ENCODE measurements around the gene TBC1D17. TPM values are rescaled to one million over a fixed set of nuclear protein-coding genes. Genes with fewer than 3 reads are reported as not detected.

Gene TBC1D17
- total RNA-seq, 1 donor from 2014 or later = 29.1 TPM

- DNase-seq (ENCODE audit: low read depth) (no peak), FAIRE-seq (no peak)
- peaks cover 39% of the 10 kb centered on the region for H3K79me2 ChIP-seq (ENCODE audit: insufficient read depth, low read length)
- Mint-ChIP-seq H3K4me3 (ENCODE audit: unreplicated experiment) (peak overlapping the region; percentile 83), H3K36me3 (ENCODE audit: low read depth, unreplicated experiment) (peaks cover 17% of the 10 kb centered on the region), H3K4me1 (ENCODE audit: low read depth, unreplicated experiment) (peaks cover 24% of the 10 kb centered on the region), H3K27ac (ENCODE audit: unreplicated experiment) (peak overlapping the region; percentile 29), H3K9me3 (ENCODE audit: unreplicated experiment) (peaks cover 13% of the 10 kb centered on the region), H3K27me3 (ENCODE audit: low read depth, unreplicated experiment) (no peaks in the 10 kb centered on the region)
- peak overlapping the region; percentile 93 for H3K4me2 ChIP-seq (ENCODE audit: low read length)
- peak overlapping the region; percentile 75 for H3K4me3 ChIP-seq (ENCODE audit: insufficient read depth, low read depth, low read length)
- peaks cover 28% of the 10 kb centered on the region for H3K4me1 ChIP-seq (ENCODE audit: insufficient read depth, low read length)
- no peak overlapping the region for H3K27ac ChIP-seq (ENCODE audit: low read depth, low read length)
- no peaks in the 10 kb centered on the region for H3K9me3 ChIP-seq (ENCODE audit: insufficient read depth, low read depth, low read length)
- no peak for TF ChIP-seq CTCF (IDR thresholded peaks at IDR 0.05; ENCODE audit: insufficient read depth, low read depth, low read length)
- no peak for TF ChIP-seq EZH2 (IDR thresholded peaks at IDR 0.05; ENCODE audit: insufficient read depth, low read length)
- H3K27me3 ChIP-seq (ENCODE audit: insufficient read depth, low read length) = no peaks in the 10 kb centered on the region
- peak overlapping the region; percentile 99 for H3K9ac ChIP-seq (ENCODE audit: low read length)
- H3K36me3 ChIP-seq (ENCODE audit: insufficient read depth, low read length) = no peaks in the 10 kb centered on the region
- H2AFZ ChIP-seq (ENCODE audit: low read depth, low read length) = no peak overlapping the region
- peaks cover 45% of the 10 kb centered on the region for H4K20me1 ChIP-seq (ENCODE audit: insufficient read depth, low read length)
These were observed 27.9 kb upstream of the TBC1D17 start for GRCh38 chr19:49849433-49850220.

GRCh38 chr19:49850221-49850486 is 27.3 kb upstream of the TBC1D17 start:
- H3K27ac ChIP-seq (ENCODE audit: low read depth, low read length) = peak overlapping the region; percentile 97
- FAIRE-seq = no peak
- Mint-ChIP-seq H3K27me3 (ENCODE audit: low read depth, unreplicated experiment) (no peaks in the 10 kb centered on the region), H3K27ac (ENCODE audit: unreplicated experiment) (peak overlapping the region; percentile 34), H3K9me3 (ENCODE audit: unreplicated experiment) (peaks cover 13% of the 10 kb centered on the region), H3K4me3 (ENCODE audit: unreplicated experiment) (peak overlapping the region; percentile 83), H3K4me1 (ENCODE audit: low read depth, unreplicated experiment) (peaks cover 24% of the 10 kb centered on the region), H3K36me3 (ENCODE audit: low read depth, unreplicated experiment) (peaks cover 17% of the 10 kb centered on the region)
- peaks cover 28% of the 10 kb centered on the region for H3K4me1 ChIP-seq (ENCODE audit: insufficient read depth, low read length)
- no peaks in the 10 kb centered on the region for H3K36me3 ChIP-seq (ENCODE audit: insufficient read depth, low read length)
- TF ChIP-seq CTCF (IDR thresholded peaks at IDR 0.05; ENCODE audit: insufficient read depth, low read depth, low read length) (no peak), EZH2 (IDR thresholded peaks at IDR 0.05; ENCODE audit: insufficient read depth, low read length) (no peak)
- no peak overlapping the region for H2AFZ ChIP-seq (ENCODE audit: low read depth, low read length)
- peaks cover 49% of the 10 kb centered on the region for H4K20me1 ChIP-seq (ENCODE audit: insufficient read depth, low read length)
- peaks cover 44% of the 10 kb centered on the region for H3K79me2 ChIP-seq (ENCODE audit: insufficient read depth, low read length)
- H3K4me2 ChIP-seq (ENCODE audit: low read length) = peak overlapping the region; percentile 93
- peak overlapping the region; percentile 99 for H3K9ac ChIP-seq (ENCODE audit: low read length)
- peak overlapping the region; percentile 75 for H3K4me3 ChIP-seq (ENCODE audit: insufficient read depth, low read depth, low read length)
- no peaks in the 10 kb centered on the region for H3K9me3 ChIP-seq (ENCODE audit: insufficient read depth, low read depth, low read length)
- H3K27me3 ChIP-seq (ENCODE audit: insufficient read depth, low read length) = no peaks in the 10 kb centered on the region
- DNase-seq (ENCODE audit: low read depth) = no peak
